ENCODE measurements around the gene RASAL2.
"Not testable (repeated sequence)": the region's sequence is repeated elsewhere in the genome, so short reads cannot be mapped to it uniquely, and the experiment has no call there.

The RASAL2 gene

GRCh38 chr1:178088651-178089050 lies 5.3 kb upstream of the RASAL2 start:
- no peak for TF ChIP-seq CTCF (IDR thresholded peaks at IDR 0.05; ENCODE audit: low read depth, low read length)
- in situ Hi-C loops (cut with HindIII; ENCODE audit: low sequenced_read_pairs): no loop called here
- no peak overlapping the region for H3K4me3 ChIP-seq (ENCODE audit: low read depth, low read length)
- no peak for DNase-seq (ENCODE audit: low read depth, low spot score)

- H3K4me3 ChIP-seq (ENCODE audit: low read depth, low read length); in situ Hi-C loops (cut with HindIII; ENCODE audit: low sequenced_read_pairs); DNase-seq (ENCODE audit: low read depth, low spot score): not testable (repeated sequence)
Measured at GRCh38 chr1:178091454-178091853, 2.5 kb upstream of the RASAL2 start.

GRCh38 chr1:178091986-178092745 lies 1.7 kb upstream of the RASAL2 start:
- no peak overlapping the region for H3K4me3 ChIP-seq (ENCODE audit: low read depth, low read length)
- DNase-seq (ENCODE audit: low read depth, low spot score): no peak
- in situ Hi-C loops (cut with HindIII; ENCODE audit: low sequenced_read_pairs): no loop called here
- no peak for TF ChIP-seq CTCF (IDR thresholded peaks at IDR 0.05; ENCODE audit: low read depth, low read length)

- peak overlapping the region; percentile 69 for H3K4me3 ChIP-seq (ENCODE audit: low read depth, low read length)
- TF ChIP-seq CTCF (IDR thresholded peaks at IDR 0.05; ENCODE audit: low read depth, low read length): peak; percentile 20
- no peak for DNase-seq (ENCODE audit: low read depth, low spot score)
- in situ Hi-C loops (cut with HindIII; ENCODE audit: low sequenced_read_pairs): no loop called here
Measured at GRCh38 chr1:178092878-178093493, 918 bp upstream of the RASAL2 start.

GRCh38 chr1:178093494-178093950 lies 382 bp upstream of the RASAL2 start:
- TF ChIP-seq CTCF (IDR thresholded peaks at IDR 0.05; ENCODE audit: low read depth, low read length): no peak
- H3K4me3 ChIP-seq (ENCODE audit: low read depth, low read length): peak overlapping the region; percentile 69
- in situ Hi-C loops (cut with HindIII; ENCODE audit: low sequenced_read_pairs): no loop called here
- DNase-seq (ENCODE audit: low read depth, low spot score): peak; percentile 97

- DNase-seq (ENCODE audit: low read depth, low spot score): peak; percentile 50
- peak overlapping the region; percentile 69 for H3K4me3 ChIP-seq (ENCODE audit: low read depth, low read length)
- in situ Hi-C loops (cut with HindIII; ENCODE audit: low sequenced_read_pairs): no loop called here
- TF ChIP-seq CTCF (IDR thresholded peaks at IDR 0.05; ENCODE audit: low read depth, low read length): no peak
Measured at GRCh38 chr1:178094739-178095645, 1.1 kb downstream of the RASAL2 start.

Measured in astrocyte of the spinal cord (primary cell).